Epithelial cell of prostate (primary cell): ENCODE measurements around the gene DIRAS1.
"Not testable (repeated sequence)": the region's sequence is repeated elsewhere in the genome, so short reads cannot be mapped to it uniquely, and the experiment has no call there.

Experiments
- DNase-seq: peaks from one replicate; pipeline ENCODE4 v3.0.0-alpha.2; 2011; ENCODE audit warnings: low read depth, low spot score
- H3K27ac ChIP-seq: fragments of 450-650 bp; 2 replicates; pipeline ENCODE4 v1.5.1; 2017; ENCODE audit warnings: mild to moderate bottlenecking

Gene DIRAS1

DNA sequence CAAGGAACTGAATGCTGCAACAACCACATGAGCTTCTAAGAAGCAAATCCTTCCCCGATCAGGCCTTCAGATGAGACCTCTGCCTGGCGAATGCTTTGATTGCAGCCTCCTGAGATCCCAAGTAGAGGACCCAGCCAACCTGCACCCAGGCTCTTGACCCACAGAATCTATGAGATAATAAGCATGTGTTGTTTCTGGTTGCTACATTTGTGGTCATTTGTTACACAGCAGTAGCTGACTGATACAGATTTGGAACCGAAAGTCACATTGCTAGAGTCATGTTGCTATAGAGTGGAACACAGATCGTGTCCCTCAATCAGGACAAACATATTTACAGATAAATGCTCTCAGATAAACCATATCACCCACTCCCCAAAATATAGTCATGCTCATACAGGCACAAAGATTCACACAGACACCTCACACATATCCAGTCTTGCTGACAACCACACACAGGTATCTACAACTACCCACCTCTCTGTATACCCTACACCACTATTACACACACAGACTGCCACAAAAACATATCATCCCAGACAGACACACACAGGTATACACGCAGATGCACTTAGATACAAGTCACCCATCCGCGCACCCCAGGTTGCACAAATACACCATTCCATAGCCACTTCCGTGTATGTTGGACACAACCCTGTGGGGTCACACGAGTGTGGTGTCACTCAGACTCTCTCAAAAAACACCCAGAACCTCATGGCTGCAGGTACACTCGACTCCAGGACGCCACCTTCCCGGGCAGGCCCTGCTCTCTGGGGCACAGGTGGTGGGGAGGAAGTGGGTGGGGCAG, 5.5 kb downstream of the DIRAS1 start:
- no peak overlapping the region for H3K27ac ChIP-seq
- no peak for DNase-seq

- DNase-seq, result no peak
- H3K27ac ChIP-seq, result no peak overlapping the region
Measured at GRCh38 chr19:2714531-2715269, 6.5 kb downstream of the DIRAS1 start.

DNA sequence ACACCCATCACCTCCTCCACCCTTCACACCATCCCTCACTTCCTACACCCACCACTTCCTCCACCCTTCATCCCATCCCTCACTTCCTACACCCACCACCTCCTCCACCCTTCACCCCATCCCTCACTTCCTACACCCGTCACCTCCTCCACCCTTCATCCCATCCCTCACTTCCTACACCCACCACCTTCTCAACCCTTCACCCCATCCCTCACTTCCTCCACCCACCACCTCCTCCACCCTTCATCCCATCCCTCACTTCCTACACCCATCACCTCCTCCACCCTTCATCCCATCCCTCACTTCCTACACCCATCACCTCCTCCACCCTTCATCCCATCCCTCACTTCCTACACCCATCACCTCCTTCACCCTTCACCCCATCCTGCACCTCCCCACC, 7.1 kb downstream of the DIRAS1 start:
- not testable (repeated sequence) for DNase-seq, H3K27ac ChIP-seq

DNA sequence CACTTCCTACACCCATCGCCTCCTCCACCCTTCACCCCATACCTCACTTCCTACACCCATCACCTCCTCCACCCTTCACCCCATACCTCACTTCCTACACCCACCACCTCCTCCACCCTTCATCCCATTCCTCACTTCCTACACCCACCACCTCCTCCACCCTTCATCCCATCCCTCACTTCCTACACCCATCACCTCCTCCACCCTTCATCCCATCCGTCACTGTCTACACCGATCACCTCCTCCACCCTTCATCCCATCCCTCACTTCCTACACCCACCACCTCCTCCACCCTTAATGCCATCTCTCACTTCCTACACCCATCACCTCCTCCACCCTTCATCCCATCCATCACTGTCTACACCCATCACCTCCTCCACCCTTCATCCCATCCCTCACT, 8.0 kb downstream of the DIRAS1 start:
- not testable (repeated sequence) for DNase-seq

GRCh38 chr19:2711875-2712205, 9.3 kb downstream of the DIRAS1 start:
- no peak for DNase-seq
- H3K27ac ChIP-seq, result no peak overlapping the region

More for the DNA sequence above, 8.0 kb downstream of the DIRAS1 start:
- not testable (repeated sequence) for H3K27ac ChIP-seq

- no peak overlapping the region for H3K27ac ChIP-seq
- DNase-seq, result no peak
Measured at GRCh38 chr19:2711172-2711874, 9.8 kb downstream of the DIRAS1 start.

GRCh38 chr19:2706251-2706650, 14.9 kb downstream of the DIRAS1 start:
- no peak for DNase-seq

DNA sequence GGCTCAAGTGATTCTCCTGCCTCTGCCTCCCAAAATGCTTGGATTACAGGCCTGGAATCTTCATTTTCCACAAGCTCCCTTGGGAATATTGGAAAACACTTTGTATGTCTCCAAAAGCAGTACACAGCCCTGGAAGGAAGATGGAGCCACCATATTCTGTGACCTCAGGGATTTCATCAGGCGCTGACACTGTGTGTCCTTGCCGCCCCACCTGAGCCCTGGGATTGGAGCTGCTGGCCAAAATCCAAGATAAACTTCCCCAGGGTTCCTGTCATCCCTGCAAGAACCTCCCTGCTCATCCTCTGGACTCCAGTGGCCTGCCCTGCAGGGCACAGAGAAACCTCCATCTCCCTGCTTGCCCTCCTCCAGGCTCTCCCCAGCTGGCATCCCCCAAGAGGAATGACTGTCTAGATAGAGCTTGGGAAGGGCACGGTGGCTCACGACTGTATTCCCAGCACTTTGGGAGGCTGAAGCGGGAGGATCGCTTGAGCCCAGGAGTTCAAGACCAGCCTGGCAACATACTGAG, 17.4 kb downstream of the DIRAS1 start:
- DNase-seq, result no peak
- no peak overlapping the region for H3K27ac ChIP-seq

More at GRCh38 chr19:2706251-2706650, 14.9 kb downstream of the DIRAS1 start:
- H3K27ac ChIP-seq, result no peak overlapping the region

DNA sequence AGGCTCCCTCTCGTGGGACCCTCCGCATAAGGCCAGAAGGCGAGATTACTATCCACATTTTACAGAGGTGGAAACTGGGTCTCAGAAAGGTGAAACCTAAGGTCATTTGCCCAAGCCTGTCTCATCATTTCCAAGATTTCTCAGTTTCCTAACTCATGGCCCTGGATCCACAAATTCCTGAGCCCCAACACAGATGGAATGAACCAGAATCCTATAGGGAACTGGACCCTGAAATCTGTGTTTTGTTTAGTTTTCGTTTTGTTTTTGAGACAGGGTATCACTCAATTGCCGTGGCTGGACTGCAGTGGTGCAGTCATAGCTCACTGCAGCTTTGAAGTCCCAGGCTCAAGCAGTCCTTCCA, 18.1 kb downstream of the DIRAS1 start:
- no peak for DNase-seq

DNA sequence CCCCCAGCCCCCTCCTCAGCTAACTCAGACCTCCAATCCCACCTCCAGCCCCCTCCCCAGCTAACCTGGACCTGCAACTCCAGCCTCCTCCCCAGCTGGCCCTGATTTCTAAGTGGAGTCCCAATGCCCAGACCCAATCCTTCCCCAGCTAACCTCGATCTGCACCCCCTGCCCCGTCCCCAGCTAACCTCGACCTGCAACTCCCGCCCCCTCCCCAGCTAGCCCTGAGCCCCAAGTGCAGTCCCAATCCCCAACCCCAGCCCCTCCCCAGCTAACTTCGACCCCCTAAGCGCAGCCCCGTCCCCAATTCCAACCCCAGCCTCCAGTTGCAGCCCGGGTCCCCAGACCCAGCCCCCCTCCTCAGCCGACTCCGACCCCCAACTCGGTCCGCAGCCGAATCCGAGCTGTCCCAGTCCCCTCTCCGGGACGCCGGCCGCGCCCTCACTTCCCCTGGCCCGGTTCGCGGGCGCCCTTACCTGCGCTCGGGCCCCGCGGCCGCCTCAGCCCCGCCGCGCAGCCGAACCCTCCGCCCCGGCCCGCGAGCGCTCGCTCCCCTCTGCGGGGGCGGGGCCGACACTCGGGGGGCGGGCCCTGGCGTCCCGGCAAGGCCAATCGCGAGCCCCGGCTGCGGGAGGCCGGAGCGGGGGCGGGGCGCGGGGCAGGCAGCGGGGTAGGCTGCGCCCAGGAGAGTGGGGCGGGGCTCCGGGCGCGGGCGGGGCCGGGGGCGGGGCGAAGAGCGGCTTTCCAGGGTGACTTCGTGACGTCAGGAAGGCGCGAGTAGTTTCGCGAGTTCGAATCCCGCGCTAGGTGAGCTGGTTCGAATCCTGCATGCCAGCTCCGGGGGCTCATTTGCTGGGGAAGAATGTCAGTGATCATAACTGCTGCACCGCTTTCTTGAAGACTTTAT, 18.7 kb downstream of the DIRAS1 start, which contains the start of gene GNG7:
TSS of gene GNG7 (minus strand) at position 525 of the 907 bp plus-strand sequence. CDS start 182,006 bp downstream, outside the sequence.
- DNase-seq, result no peak
- no peak within 1 kb of the TSS for H3K27ac ChIP-seq

More for the DNA sequence above, 18.1 kb downstream of the DIRAS1 start:
- H3K27ac ChIP-seq, result no peak overlapping the region

- H3K27ac ChIP-seq, result no peak overlapping the region
- DNase-seq, result no peak
Measured at GRCh38 chr19:2701361-2702169, 19.6 kb downstream of the DIRAS1 start.

GRCh38 chr19:2700660-2701360, 20.4 kb downstream of the DIRAS1 start:
- DNase-seq, result no peak
- no peak overlapping the region for H3K27ac ChIP-seq

GRCh38 chr19:2699413-2700140, 21.6 kb downstream of the DIRAS1 start:
- no peak for DNase-seq
- no peak overlapping the region for H3K27ac ChIP-seq

DNA sequence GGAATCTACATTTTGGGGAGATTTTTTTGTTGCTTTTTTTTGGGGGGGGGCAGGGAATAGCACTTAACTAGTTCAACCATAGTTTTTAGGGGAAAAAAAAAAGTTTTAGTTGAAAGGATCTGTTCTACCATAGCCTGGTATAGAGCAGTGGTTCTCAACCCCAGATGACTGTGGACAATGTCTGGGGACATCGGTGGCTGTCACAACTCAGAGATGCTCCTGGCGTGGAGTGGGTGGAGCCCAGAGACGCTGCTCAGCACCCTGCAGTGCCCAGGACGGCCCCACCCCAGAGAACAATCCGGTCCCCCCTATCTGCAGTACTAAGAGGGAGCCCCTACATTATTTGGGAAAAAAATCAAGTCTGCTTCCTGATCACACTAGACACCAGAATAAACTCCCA, 27.0 kb downstream of the DIRAS1 start:
- no peak for DNase-seq
- no peak overlapping the region for H3K27ac ChIP-seq

DNA sequence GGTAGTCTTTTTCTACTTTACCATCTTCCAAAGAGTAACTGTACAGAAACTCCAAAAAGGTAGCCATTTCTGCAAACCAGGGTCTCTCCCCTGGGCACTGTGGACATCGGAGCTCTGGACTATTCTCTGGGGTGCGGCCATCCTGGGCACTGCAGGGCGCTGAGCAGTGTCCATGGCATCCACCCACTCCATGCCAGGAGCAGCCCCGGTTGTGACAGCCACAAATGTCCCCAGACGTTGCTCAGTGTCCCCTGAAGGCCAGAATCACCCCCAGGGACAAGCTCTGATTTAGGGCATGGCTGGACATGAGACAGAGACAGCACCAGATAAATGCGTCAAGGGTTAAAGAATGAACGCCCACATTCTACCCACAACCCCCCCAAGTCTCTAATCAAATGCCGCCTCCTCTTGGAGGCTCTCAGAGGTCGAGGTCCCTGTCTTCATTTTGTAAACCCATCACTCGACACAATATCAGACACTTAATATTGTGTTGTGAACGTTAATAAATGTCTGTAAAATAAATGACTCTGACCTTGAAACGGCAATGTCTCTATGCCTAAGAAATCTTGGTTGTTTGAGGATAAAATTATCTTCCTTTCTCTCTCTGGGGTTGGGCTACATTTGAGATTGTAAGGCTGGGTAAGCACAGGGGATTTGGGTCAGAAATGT, 27.5 kb downstream of the DIRAS1 start:
- no peak overlapping the region for H3K27ac ChIP-seq
- DNase-seq, result no peak

- DNase-seq, result no peak
- H3K27ac ChIP-seq, result no peak overlapping the region
Measured at GRCh38 chr19:2691951-2692350, 29.2 kb downstream of the DIRAS1 start.

DNA sequence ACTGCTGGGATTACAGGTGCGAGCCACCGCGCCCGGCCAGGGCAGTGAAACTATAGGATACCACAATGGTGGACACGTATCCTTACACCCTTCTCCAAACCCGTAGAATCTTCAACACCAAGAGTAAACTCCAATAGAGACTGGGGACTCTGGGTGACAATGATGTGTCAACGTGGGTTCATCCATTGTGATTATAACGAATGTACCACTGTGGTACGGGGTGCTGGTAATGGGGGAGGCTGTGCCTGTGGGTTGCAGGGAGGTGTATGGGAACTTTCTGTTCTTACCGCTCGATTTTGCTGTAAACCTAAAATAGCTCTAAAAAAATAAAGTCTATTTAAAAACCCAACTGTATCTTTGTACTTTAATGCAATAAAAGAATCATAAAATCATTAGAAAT, 30.3 kb downstream of the DIRAS1 start:
- no peak overlapping the region for H3K27ac ChIP-seq
- no peak for DNase-seq
